Activated T-cell treated with anti-CD3 and anti-CD28 coated beads, Interleukin-2, amount 50 U/mL, for 1 hour (primary cell): ENCODE measurements around the gene ZSWIM5.
"Not testable (repeated sequence)": the region's sequence is repeated elsewhere in the genome, so short reads cannot be mapped to it uniquely, and the experiment has no call there.

Experiments used
- DNase-seq: peaks from one replicate; pipeline ENCODE4 v3.0.0-alpha.2; 2020

Gene ZSWIM5

GRCh38 chr1:45200906-45201500 lies 5.4 kb downstream of the ZSWIM5 start:
- no peak for DNase-seq

- no peak for DNase-seq
Observed at GRCh38 chr1:45200435-45200834, 6.0 kb downstream of the ZSWIM5 start.

- no peak for DNase-seq
Observed at GRCh38 chr1:45198185-45198584, 8.2 kb downstream of the ZSWIM5 start.

DNA sequence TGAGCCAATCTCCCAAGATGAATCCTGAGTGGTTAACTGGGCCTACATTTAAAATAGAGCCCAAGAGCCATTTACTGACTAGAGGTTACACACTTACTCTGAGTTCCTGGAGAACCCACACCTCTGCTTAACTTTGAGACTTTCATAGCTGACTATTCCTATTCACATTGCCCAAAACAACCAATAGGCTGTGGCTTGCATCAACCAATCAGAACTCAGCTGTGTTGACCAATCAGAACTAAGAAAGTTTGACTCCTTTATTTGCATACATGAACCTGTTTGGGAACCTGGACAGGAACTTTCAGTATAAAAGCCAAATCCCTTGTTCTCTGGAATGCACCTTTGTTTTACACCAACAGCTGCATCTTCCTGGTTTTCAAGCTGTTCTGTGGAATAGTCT lies 9.5 kb downstream of the ZSWIM5 start:
- no peak for DNase-seq

GRCh38 chr1:45191418-45191783 lies 15.0 kb downstream of the ZSWIM5 start:
- DNase-seq, result no peak

- no peak for DNase-seq
Observed at GRCh38 chr1:45187725-45188124, 18.7 kb downstream of the ZSWIM5 start.

GRCh38 chr1:45179918-45180519 lies 26.4 kb downstream of the ZSWIM5 start:
- DNase-seq, result not testable (repeated sequence)

GRCh38 chr1:45177452-45177851 lies 29.0 kb downstream of the ZSWIM5 start:
- no peak for DNase-seq

DNA sequence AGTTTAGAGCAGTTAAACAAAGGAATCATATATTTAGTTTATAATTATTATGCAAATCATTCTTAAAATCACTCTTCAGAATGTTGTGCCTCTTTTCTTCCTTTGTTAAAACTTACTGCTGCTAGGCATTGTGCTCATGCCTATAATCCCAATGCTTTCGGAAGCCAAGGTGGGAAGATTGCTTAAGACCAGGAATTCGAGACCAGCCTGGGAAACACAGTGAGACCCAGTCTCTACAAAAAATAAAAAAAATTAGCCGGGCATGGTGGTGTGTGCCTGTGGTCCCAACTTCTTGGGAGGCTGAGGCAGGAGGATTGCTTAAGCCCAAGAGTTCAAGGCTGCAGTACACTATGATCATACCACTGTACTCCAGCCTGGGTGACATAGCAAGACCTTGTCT lies 33.6 kb downstream of the ZSWIM5 start:
- DNase-seq, result no peak

DNA sequence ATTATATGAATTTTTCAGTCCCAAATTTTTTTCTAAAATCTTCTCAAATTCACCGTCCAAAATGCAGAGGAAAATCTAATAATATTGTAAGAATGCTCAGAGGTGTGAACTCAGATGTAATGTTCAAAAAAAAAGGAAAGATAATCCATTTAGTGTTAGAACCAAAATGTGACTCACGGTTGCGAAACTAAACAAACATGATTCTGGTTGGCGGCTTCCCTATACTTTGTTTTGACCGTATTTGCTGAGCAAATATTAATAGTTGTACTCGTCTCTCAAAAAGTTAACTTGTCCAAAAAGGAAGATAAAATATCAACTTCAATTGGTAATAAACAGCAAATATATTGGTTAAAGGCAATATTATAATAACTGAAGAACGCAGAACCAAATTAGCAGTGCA lies 34.4 kb downstream of the ZSWIM5 start:
- DNase-seq, result no peak

DNA sequence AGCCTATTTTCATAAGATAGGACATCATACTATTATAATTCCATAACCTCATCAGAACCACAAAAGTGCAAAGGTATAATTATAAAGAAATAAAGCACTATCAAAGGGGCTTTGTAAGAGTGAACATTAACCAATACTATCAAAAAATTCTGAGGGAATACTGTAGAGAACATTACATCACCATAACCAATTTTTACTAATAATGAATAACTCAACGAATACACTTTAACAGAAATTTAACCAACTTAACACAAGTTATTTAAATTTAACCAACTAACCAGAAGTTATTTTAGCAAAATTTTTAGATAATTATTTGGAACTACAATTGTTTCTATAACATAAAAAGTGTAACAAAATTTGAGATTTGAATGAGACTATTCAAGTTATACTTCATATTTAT lies 34.8 kb downstream of the ZSWIM5 start:
- DNase-seq, result no peak

DNA sequence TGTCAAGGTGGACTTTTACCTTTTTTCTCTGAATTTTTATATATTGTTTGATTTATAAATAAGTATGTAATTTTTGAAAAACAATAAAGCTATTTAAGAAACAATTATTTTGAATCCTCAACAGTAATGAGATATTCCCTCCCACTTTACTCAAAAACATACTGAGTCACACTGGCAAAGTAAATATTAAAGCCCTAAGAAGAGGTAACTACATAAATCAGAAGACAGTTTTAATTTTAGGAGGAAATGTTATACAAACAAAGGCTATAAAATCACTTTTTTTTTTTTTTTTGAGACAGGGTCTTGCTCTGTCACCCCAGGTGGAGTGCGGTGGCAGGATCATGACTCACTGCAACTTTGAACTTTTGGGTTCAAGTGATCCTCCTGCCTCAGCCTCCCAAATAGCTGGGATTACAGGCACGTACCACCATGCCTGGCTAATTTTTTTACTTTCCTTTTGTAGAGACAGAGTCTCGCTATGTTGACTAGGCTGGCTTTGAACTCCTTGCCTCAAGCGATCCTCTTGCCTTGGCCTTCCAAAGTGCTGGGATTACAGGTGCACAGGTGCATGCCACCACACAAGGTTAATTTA lies 36.2 kb downstream of the ZSWIM5 start:
- no peak for DNase-seq

DNA sequence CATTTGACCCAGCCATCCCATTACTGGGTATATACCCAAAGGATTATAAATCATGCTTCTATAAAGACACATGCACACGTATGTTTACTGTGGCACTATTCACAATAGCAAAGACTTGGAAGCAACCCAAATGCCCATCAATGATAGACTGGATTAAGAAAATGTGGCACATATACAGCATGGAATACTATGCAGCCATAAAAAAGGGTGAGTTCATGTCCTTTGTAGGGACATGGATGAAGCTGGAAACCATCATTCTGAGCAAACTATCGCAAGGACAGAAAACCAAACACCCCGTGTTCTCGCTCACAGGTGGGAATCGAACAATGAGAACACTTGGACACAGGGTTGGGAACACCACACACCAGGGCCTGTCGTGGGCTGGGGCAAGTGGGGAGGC lies 38.5 kb downstream of the ZSWIM5 start:
- not testable (repeated sequence) for DNase-seq

DNA sequence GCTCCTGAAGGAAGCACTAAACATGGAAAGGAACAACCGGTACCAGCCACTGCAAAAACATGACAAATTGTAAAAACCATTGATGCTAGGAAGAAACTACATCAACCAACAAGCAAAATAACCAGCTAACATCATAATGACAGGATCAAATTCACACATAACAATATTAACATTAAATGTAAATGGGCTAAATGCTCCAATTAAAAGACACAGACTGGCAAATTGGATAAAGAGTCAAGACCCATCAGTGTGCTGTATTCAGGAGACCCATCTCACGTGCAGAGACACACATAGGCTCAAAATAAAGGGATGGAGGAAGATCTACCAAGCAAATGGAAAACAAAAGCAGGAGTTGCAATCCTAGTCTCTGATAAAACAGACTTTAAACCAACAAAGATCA lies 42.1 kb downstream of the ZSWIM5 start:
- DNase-seq, result not testable (repeated sequence)

DNA sequence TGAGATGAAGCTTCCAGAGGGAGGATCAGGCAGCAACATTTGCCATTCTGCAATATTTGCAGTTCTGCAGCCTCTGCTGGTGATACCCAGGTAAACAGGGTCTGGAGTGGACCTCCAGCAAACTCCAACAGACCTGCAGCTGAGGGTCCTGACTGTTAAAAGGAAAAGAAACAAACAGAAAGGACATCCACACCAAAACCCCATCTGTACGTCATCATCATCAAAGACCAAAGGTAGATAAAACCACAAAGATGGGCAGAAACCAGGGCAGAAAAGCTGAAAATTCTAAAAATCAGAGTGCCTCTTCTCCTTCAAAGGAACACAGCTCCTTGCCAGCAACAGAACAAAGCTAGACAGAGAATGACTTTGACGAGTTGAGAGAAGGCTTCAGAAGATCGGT lies 43.3 kb downstream of the ZSWIM5 start:
- not testable (repeated sequence) for DNase-seq

GRCh38 chr1:45162041-45163035 lies 44.1 kb downstream of the ZSWIM5 start:
- peak; percentile 20 for DNase-seq

DNA sequence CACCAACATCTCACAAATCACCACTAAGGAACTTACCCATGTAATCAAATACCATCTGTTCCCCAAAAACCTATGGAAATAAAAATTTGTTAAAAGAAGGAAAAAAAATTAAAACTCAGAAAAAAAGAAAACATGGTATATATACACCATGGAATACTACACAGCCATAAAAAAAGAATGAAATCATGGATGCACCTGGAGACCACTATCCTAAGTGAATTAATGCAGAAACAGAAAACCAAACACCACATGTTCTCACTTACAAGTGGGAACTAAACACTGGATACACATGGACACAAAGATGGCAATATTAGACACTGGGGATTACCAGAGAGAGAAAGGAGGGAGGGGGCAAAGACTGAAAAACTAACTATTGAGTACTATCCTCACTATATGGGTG lies 50.4 kb downstream of the ZSWIM5 start:
- no peak for DNase-seq

DNA sequence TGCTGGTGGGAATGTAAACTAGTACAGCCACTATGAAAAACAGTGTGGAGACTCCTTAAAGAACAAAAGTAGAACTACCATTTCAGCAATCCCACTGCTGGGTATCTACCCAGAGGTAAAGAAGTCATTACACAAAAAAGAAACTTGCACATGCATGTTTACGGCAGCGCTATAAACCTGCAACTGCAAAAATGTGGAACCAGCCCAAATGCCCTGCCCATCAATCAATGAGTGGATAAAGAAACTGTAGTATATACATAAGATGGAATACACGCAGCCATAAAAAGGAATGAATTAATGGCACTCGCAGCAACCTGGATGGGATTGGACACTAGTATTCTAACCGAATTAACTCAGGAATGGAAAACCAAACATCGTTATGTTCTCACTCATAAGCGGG lies 51.0 kb downstream of the ZSWIM5 start:
- no peak for DNase-seq

DNA sequence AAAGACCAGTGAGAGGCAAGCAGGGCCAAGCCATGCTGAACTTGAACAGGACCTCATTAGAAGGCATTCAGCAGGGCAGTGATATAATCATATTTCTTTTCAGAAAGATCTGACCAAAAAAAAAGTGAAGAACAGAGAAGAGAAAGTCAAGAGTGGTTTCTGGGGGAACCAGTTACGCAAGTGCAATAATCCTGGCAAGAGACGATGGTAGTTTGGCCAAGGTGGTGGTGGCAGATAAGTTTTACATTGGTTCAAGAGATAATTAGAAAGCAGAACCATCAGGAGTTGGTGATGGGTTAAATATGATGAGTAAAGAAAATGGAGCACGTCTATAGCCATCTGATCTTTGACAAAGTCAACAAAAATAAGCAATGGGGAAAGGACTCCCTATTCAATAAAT lies 54.3 kb downstream of the ZSWIM5 start:
- DNase-seq, result no peak

DNA sequence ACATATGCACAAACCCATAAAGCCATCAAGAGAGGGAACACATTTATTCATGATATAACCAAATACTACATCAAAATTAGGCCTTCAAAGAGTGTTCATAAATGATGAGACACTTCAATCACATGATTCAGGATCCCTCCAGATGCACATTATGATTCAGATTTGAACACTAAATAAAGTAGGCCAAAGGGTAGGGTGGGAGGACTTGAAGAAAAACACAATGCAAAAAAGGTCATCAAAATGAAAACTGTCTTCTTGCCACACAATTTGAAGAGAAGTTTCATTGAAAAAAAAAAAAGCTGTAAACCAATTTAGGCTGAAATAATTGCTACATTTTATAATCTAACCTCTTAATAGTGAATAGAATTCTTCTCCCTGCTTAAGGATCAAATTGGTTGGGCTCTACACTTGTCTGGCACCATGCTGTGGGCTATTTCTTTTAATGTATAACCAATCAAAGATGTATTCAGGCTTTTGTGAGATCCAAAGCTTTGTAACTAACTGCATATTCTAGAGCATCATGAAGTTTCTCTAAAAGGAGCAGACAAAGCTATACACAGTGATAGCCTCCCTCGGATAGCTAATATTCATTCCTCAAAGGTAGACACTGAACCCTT lies 58.1 kb downstream of the ZSWIM5 start:
- DNase-seq, result no peak

- DNase-seq, result no peak
Observed at GRCh38 chr1:45146833-45147232, 59.6 kb downstream of the ZSWIM5 start.

DNA sequence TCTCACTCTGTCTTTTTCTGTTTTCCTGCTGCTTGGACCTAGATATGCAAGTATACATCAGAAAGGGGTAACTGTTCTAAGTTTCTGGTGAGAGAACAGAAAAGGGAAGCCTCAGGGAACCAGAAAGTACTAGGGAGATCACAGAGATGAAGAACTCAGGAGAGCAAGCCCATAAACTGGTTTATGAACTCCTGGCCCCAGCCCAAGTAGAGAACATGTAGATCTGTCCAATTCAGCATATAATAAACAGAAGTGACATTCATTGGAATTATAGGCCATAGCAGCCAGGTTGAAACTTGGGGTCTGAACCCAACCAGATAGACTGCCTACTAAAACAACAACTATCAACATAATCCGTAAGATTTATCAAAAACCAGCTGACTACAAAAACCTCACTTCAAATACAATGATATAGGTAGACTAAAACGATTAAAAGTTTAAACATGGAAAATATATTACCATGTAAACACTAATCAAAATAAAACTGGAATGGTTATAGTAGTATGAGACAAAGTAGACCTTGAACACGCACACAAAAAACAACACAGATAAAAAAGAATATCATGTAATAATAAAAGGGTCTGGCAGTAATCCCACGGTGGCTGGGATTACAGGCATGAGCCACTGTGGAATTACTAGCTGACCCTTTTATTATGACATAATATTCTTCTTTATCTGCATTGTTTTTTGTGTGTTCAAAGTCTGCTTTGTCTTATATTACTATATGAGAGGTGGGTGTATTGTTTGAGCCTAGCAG lies 65.0 kb downstream of the ZSWIM5 start:
- DNase-seq, result no peak
